GM10847 (cell line): ENCODE data around the gene CPSF2.
A peak's percentile ranks its signal among the peaks of the same experiment; 100 is the strongest.

Experiments used
- POLR2A ChIP-seq: IDR thresholded peaks from 2 replicates; pipeline ENCODE4 v1.6.1; 2011; ENCODE audit not compliant: insufficient read length; ENCODE audit errors: extremely low read depth

Gene CPSF2

GRCh38 chr14:92121670-92122350, at the start of gene CPSF2, which contains the start of gene NDUFB1:
Gene CPSF2, plus strand, starts transcription at chr14:92121969. Its CDS starts 9,016 bp downstream, at chr14:92130985.
Gene NDUFB1, minus strand, starts transcription at chr14:92121706. Its CDS starts 4,069 bp downstream, at chr14:92117637.
- TF ChIP-seq POLR2A: peak; percentile 97

GRCh38 chr14:92074555-92074954, 47.2 kb upstream of the CPSF2 start:
- no peak for TF ChIP-seq POLR2A

GRCh38 chr14:92088494-92088893, 33.3 kb upstream of the CPSF2 start:
- TF ChIP-seq POLR2A: no peak

GRCh38 chr14:92093320-92093719, 28.4 kb upstream of the CPSF2 start:
- TF ChIP-seq POLR2A: no peak

GRCh38 chr14:92099802-92100201, 22.0 kb upstream of the CPSF2 start:
- no peak for TF ChIP-seq POLR2A

- TF ChIP-seq POLR2A: no peak
Measured at GRCh38 chr14:92103363-92103989, 18.3 kb upstream of the CPSF2 start.

GRCh38 chr14:92105073-92105892, 16.5 kb upstream of the CPSF2 start:
- TF ChIP-seq POLR2A: no peak

- TF ChIP-seq POLR2A: no peak
Measured at GRCh38 chr14:92105893-92106142, 16.0 kb upstream of the CPSF2 start.

- TF ChIP-seq POLR2A: peak; percentile 47
Measured at GRCh38 chr14:92106143-92106926, 15.4 kb upstream of the CPSF2 start, which contains the start of gene ATXN3. Gene ATXN3, minus strand, starts transcription at chr14:92106582. Its CDS starts 30 bp downstream, at chr14:92106552.

- no peak for TF ChIP-seq POLR2A
Measured at GRCh38 chr14:92108345-92109254, 13.2 kb upstream of the CPSF2 start.

GRCh38 chr14:92109490-92109889, 12.3 kb upstream of the CPSF2 start:
- TF ChIP-seq POLR2A: no peak

- no peak for TF ChIP-seq POLR2A
Measured at GRCh38 chr14:92121207-92121669, 531 bp upstream of the CPSF2 start.

GRCh38 chr14:92122351-92122677, 545 bp downstream of the CPSF2 start:
- TF ChIP-seq POLR2A: no peak

- TF ChIP-seq POLR2A: no peak
Measured at GRCh38 chr14:92122761-92123160, 992 bp downstream of the CPSF2 start.
